GM18867 (cell line): ENCODE measurements around the gene WDR26.
A peak's percentile ranks its signal among the peaks of the same experiment; 100 is the strongest.

Source experiments
- ATAC-seq: cut with Tn5 transposase; IDR thresholded peaks from one replicate; pipeline ENCODE4 v1.9.1; 2021; ENCODE audit warnings: mild to moderate bottlenecking, moderate library complexity; ENCODE audit not compliant: unreplicated experiment

The WDR26 gene

GRCh38 chr1:224393294-224393693, 41.3 kb downstream of the WDR26 start:
- ATAC-seq: no peak

- ATAC-seq: no peak
These were observed 42.0 kb downstream of the WDR26 start for GRCh38 chr1:224392411-224393249.

GRCh38 chr1:224390517-224390916, 44.1 kb downstream of the WDR26 start:
- no peak for ATAC-seq

- ATAC-seq: no peak
These were observed 46.7 kb downstream of the WDR26 start for GRCh38 chr1:224387943-224388342.

GRCh38 chr1:224387302-224387912, 47.2 kb downstream of the WDR26 start:
- no peak for ATAC-seq

- no peak for ATAC-seq
These were observed 51.4 kb downstream of the WDR26 start for GRCh38 chr1:224383218-224383617.

- no peak for ATAC-seq
These were observed 52.6 kb downstream of the WDR26 start for GRCh38 chr1:224381880-224382548.

GRCh38 chr1:224380003-224380402, 54.6 kb downstream of the WDR26 start:
- ATAC-seq: peak; percentile 61

- peak; percentile 32 for ATAC-seq
These were observed 55.6 kb downstream of the WDR26 start for GRCh38 chr1:224378855-224379631.

GRCh38 chr1:224377676-224378006, 57.0 kb downstream of the WDR26 start:
- ATAC-seq: peak; percentile 76

GRCh38 chr1:224375059-224375458, 59.5 kb downstream of the WDR26 start:
- no peak for ATAC-seq

- no peak for ATAC-seq
These were observed 61.5 kb downstream of the WDR26 start for GRCh38 chr1:224373008-224373590.

- peak; percentile 73 for ATAC-seq
These were observed 66.2 kb downstream of the WDR26 start for GRCh38 chr1:224368409-224368808.

- ATAC-seq: no peak
These were observed 75.4 kb downstream of the WDR26 start for GRCh38 chr1:224359207-224359606.

GRCh38 chr1:224358237-224358636, 76.4 kb downstream of the WDR26 start:
- no peak for ATAC-seq

GRCh38 chr1:224357626-224358124, 76.9 kb downstream of the WDR26 start:
- ATAC-seq: no peak

GRCh38 chr1:224356685-224357625, 77.6 kb downstream of the WDR26 start, which contains the start of gene CNIH4:
Gene CNIH4 (plus strand): TSS chr1:224356879. CDS start chr1:224356925, 46 bp downstream.
- peak; percentile 99 for ATAC-seq

GRCh38 chr1:224353975-224354925, 80.3 kb downstream of the WDR26 start:
- ATAC-seq: no peak
